ENCODE results near the gene CYB5R3. TPM values are rescaled to one million over a fixed set of nuclear protein-coding genes. Genes with fewer than 3 reads are reported as not detected.
"Not testable (repeated sequence)": the region's sequence is repeated elsewhere in the genome, so short reads cannot be mapped to it uniquely, and the experiment has no call there.

CYB5R3 gene
- total and polyA plus RNA-seq, 2 donors (not counting 3 experiments of a cell fraction or from before 2014, with no cell fraction given), result 217 to 263 TPM

DNA sequence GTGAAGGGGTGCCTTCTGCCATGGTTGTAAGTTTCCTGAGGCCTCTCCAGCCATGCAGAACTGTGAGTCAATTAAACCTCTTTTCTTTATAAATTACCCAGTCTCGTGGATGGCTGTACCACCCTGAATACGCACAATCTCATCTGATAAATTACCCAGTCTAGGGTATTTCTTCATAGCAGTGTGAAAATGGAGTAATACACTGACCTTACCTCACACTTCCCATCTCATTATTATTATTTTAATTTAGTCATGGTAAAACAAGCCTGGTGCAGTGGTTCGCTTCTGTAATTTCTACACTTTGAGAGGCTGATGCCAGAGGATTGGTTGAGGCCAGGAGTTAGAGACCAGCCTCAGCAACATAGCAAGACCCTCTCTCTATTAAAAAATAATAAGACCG, 30.5 kb upstream of the CYB5R3 start:
- BruUV-seq (replicated peaks), result no TSS peak
- no peaks in the 10 kb centered on the region for H4K20me1 ChIP-seq (replicated peaks; ENCODE audit: control insufficient read depth, extremely low read depth, insufficient read depth, low read length)
- FAIRE-seq, result no peak
- H3K9me3 ChIP-seq (replicated peaks; ENCODE audit: control insufficient read depth, insufficient read depth, low read length), result no peaks in the 10 kb centered on the region
- H3K27me3 ChIP-seq (ENCODE audit: control insufficient read depth in 2 of 2, insufficient read depth in 2 of 2, low read length in 2 of 2), result no peaks in the 10 kb centered on the region
- H3K27ac ChIP-seq (ENCODE audit: insufficient read depth, low read depth, low read length), result peak overlapping the region; percentile 82
- TF ChIP-seq POLR2A (IDR thresholded peaks at IDR 0.05; ENCODE audit: low read depth, low read length), result no peak
- no peaks in the 10 kb centered on the region for H3K36me3 ChIP-seq (ENCODE audit: control insufficient read depth in 2 of 2, extremely low read depth in 1 of 2, insufficient read depth in 2 of 2, low read length in 2 of 2)
- H3K4me2 ChIP-seq (ENCODE audit: insufficient read depth, low read length), result no peak overlapping the region
- DNase-seq (ENCODE audit: low read depth, low spot score), result no peak
- dilution Hi-C loops (cut with MboI; ENCODE audit: extremely low pct_ligation_motif_present, low sequenced_read_pairs) (no loop called here), intact Hi-C loops (cut with micrococcal nuclease) (no loop called here)
- no peaks in the 10 kb centered on the region for H3K9me1 ChIP-seq (replicated peaks; ENCODE audit: control insufficient read depth, extremely low read depth, insufficient read depth, low read length)
- ChIA-PET CTCF (interaction anchor here (1.3 kb wide), 1 partner anchor 16 kb away, joined by 3 read pairs; no protein-coding TSS in a partner anchor), POLR2A (no interaction called here)
- no peak overlapping the region for H3K9ac ChIP-seq (replicated peaks; ENCODE audit: extremely low read depth, insufficient read depth, low read length)
- H2AFZ ChIP-seq (ENCODE audit: low read depth, low read length), result no peak overlapping the region
- no peak overlapping the region for H3K4me3 ChIP-seq (replicated peaks in 1 of 3; ENCODE audit: insufficient read depth in 1 of 3, low read depth in 1 of 3, low read length in 3 of 3)
- no peaks in the 10 kb centered on the region for H3K79me2 ChIP-seq (ENCODE audit: control insufficient read depth, insufficient read depth, low read length)
- peaks cover 27% of the 10 kb centered on the region for H3K4me1 ChIP-seq (ENCODE audit: control insufficient read depth, extremely low read depth, insufficient read depth, low read length)

DNA sequence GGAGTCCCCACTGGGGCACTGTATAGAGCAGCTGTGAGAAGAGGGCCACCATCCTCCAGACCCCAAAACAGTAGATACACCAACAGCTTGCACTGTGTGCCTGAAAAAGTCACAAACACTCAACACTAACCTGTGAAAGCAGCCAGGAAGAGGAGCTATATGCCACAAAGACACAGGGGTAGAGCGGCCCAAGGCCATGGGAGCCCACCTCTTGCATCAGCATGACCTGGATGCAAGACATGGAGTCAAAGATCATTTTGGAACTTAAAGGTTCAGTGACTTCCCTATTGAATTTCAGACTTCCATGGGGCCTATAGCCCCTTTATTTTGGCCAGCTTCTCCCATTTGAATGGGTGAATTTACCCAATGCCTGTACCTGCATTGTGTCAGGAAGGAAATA, 29.7 kb upstream of the CYB5R3 start:
- DNase-seq (ENCODE audit: low read depth, low spot score) (no peak), FAIRE-seq (no peak)
- Histone ChIP-seq H3K36me3 (ENCODE audit: control insufficient read depth in 2 of 2, extremely low read depth in 1 of 2, insufficient read depth in 2 of 2, low read length in 2 of 2) (no peaks in the 10 kb centered on the region), H2AFZ (ENCODE audit: low read depth, low read length) (no peak overlapping the region), H3K79me2 (ENCODE audit: control insufficient read depth, insufficient read depth, low read length) (no peaks in the 10 kb centered on the region), H3K9ac (replicated peaks; ENCODE audit: extremely low read depth, insufficient read depth, low read length) (no peak overlapping the region), H3K27me3 (ENCODE audit: control insufficient read depth in 2 of 2, insufficient read depth in 2 of 2, low read length in 2 of 2) (no peaks in the 10 kb centered on the region), H4K20me1 (replicated peaks; ENCODE audit: control insufficient read depth, extremely low read depth, insufficient read depth, low read length) (no peaks in the 10 kb centered on the region), H3K9me1 (replicated peaks; ENCODE audit: control insufficient read depth, extremely low read depth, insufficient read depth, low read length) (no peaks in the 10 kb centered on the region), H3K4me1 (ENCODE audit: control insufficient read depth, extremely low read depth, insufficient read depth, low read length) (peaks cover 27% of the 10 kb centered on the region), H3K4me3 (replicated peaks in 1 of 3; ENCODE audit: insufficient read depth in 1 of 3, low read depth in 1 of 3, low read length in 3 of 3) (no peak overlapping the region), H3K4me2 (ENCODE audit: insufficient read depth, low read length) (no peak overlapping the region), H3K9me3 (replicated peaks; ENCODE audit: control insufficient read depth, insufficient read depth, low read length) (no peaks in the 10 kb centered on the region), H3K27ac (ENCODE audit: insufficient read depth, low read depth, low read length) (no peak overlapping the region)
- intact Hi-C loops (cut with micrococcal nuclease) (no loop called here), dilution Hi-C loops (cut with MboI; ENCODE audit: extremely low pct_ligation_motif_present, low sequenced_read_pairs) (no loop called here)
- CTCF ChIA-PET, result no interaction called here
- POLR2A ChIA-PET, result no interaction called here
- no TSS peak for BruUV-seq (replicated peaks)
- TF ChIP-seq, protein P1, sequence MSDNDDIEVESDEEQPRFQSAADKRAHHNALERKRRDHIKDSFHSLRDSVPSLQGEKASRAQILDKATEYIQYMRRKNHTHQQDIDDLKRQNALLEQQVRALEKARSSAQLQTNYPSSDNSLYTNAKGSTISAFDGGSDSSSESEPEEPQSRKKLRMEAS (IDR thresholded peaks at IDR 0.05; ENCODE audit: insufficient read depth, insufficient read length), result no peak
- TF ChIP-seq EZH2 (IDR thresholded peaks at IDR 0.05; ENCODE audit: borderline replicate concordance, low read depth, low read length, severe bottlenecking) (no peak), GATA2 (IDR thresholded peaks at IDR 0.05; ENCODE audit: insufficient read depth, insufficient read length, low read depth, low read length) (no peak)

DNA sequence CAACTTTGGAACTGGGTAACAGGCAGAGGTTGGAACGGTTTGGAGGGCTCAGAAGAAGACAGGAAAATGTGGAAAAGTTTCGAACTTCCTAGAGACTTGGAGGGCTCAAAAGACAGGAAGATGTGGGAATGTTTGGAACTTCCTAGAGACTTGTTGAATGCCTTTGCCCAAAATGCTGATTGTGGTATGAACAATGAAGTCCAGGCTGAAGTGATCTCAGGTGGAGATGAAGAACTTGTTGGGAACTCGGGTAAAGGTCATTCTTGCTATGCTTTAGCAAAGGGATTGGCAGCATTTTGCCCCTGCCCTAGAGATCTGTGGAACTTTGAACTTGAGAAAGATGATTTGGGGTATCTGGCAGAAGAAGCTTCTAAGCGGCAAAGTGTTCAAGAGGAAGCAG, 28.7 kb upstream of the CYB5R3 start:
- H3K9ac ChIP-seq (replicated peaks; ENCODE audit: extremely low read depth, insufficient read depth, low read length); H4K20me1 ChIP-seq (replicated peaks; ENCODE audit: control insufficient read depth, extremely low read depth, insufficient read depth, low read length); H3K79me2 ChIP-seq (ENCODE audit: control insufficient read depth, insufficient read depth, low read length); H3K9me3 ChIP-seq (replicated peaks; ENCODE audit: control insufficient read depth, insufficient read depth, low read length); POLR2A ChIA-PET; intact Hi-C loops (cut with micrococcal nuclease); H3K4me2 ChIP-seq (ENCODE audit: insufficient read depth, low read length); H3K4me3 ChIP-seq (replicated peaks in 1 of 3; ENCODE audit: insufficient read depth in 1 of 3, low read depth in 1 of 3, low read length in 3 of 3); H3K9me1 ChIP-seq (replicated peaks; ENCODE audit: control insufficient read depth, extremely low read depth, insufficient read depth, low read length); H2AFZ ChIP-seq (ENCODE audit: low read depth, low read length); dilution Hi-C loops (cut with MboI; ENCODE audit: extremely low pct_ligation_motif_present, low sequenced_read_pairs); H3K36me3 ChIP-seq (ENCODE audit: control insufficient read depth in 2 of 2, extremely low read depth in 1 of 2, insufficient read depth in 2 of 2, low read length in 2 of 2); H3K27me3 ChIP-seq (ENCODE audit: control insufficient read depth in 2 of 2, insufficient read depth in 2 of 2, low read length in 2 of 2); BruUV-seq (replicated peaks): not testable (repeated sequence)
- FAIRE-seq (peak; percentile 26), DNase-seq (ENCODE audit: low read depth, low spot score) (peak; percentile 31)
- CTCF ChIA-PET, result interaction anchor here (0.7 kb wide), 1 partner anchor 50 kb away, joined by 4 read pairs; no protein-coding TSS in a partner anchor
- H3K27ac ChIP-seq (ENCODE audit: insufficient read depth, low read depth, low read length), result peak overlapping the region; percentile 31
- peaks cover 27% of the 10 kb centered on the region for H3K4me1 ChIP-seq (ENCODE audit: control insufficient read depth, extremely low read depth, insufficient read depth, low read length)

All from endothelial cell of umbilical vein (primary cell).